SIG-M5 (cell line): ENCODE data around the gene GRID1.

ENCODE experiments used
- DNase-seq: peaks from one replicate; lab custom pipeline; 2025; lab: John Stamatoyannopoulos, UW

Gene GRID1

DNA sequence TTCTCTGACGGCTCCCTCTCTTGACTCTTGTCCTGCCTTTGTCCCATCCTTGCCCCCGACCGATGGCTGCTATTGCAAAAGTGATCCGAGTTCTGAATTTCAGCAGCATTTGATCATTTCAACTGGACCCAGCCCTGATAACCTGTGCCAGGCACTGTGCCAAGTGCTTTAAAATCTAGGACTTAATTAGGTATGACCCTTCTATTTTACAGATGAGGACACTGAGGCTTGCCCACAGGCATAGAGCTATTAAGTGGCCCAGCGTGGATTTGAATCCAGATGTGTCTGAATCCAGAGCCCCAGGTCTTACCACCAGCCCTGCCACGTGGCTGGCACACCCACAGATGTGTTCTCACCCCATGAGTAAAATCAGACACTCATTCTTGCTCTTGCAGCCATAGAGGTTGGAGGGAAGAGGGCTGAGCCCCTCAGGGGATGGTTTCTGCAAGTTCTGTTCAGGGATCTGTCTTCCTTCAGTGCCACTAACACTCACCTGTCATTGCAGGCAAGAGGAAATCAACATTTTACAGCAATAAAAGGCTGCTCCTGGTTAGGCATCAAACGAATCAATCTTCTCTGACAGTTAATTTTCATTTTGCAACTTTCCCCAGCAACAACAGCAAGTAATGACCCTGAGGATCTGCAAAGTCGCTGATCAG lies 101.2 kb downstream of the GRID1 start:
- no peak for DNase-seq

DNA sequence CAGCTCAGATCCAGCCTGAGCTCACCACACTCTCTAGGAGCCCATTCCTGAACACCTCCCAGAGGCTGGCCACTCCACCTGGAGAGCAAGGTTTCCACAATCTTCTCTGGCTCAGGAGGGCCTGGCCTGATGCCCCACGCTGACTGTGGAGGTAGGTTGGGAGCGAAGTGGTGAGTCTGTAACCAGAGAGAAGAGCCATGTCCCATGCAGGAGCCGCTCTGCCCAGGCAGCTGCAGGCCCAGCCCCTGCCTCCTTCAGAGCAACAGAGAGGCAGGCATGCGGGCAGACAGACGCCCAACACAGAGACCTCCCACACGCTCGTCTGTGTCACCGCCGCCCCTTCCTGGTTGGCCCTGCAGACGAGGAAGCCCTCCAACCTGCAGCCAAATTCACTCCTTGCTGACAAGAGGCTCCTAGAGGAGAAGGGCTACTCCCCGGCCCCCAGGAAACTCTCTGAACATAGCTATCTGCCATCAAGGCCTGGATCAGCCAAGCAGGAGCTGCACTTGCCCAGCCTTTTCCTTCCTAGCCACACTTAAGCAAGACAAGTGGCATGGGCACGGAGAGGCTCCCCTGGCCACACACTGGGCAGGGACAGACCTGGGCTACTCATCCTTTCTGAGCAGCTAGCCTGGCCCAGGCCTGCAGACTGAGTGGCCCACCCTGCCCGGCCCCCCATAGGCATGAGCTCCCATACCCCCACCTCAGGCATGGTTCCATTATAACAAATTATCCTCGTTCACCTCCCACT lies 101.9 kb downstream of the GRID1 start:
- DNase-seq, result no peak

DNA sequence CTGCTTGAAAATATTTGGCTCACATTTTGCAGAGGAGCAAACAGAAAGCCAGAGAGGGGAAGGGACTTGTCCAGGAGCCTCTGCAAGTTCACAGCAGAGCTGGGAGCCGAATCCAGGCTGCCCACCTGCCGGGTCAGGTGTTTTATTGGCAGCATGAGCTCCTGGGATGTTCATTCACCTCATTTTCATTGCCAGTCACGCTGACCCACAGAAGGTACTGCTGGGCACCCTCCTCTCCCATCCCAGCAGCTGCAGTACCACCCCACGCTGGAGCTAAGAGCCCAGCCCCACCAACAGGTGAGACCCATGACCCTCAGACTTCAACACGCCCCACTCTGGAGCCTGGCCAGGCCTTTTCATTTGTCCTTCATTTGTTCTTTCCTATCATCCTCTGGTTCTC lies 102.7 kb downstream of the GRID1 start:
- no peak for DNase-seq

DNA sequence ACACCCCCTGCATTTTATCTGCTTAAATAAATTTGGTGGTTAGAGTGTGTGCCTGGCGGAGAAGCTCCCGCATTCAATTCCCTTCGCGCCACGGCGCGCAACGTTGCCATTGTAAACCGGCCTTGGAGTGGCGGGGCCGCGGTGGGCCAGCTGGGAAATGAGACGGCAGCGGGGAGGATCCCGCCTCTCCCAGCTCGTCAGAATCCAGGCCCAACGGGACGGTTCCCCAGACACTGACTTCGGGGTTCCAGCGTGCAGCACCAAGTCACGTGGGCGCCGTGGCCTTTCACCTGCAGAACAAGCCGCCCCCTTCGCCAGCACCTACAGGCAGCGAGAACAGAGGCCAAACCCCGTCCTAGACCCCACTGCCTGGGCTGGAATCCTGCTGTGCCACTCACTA lies 103.4 kb downstream of the GRID1 start:
- DNase-seq, result no peak

DNA sequence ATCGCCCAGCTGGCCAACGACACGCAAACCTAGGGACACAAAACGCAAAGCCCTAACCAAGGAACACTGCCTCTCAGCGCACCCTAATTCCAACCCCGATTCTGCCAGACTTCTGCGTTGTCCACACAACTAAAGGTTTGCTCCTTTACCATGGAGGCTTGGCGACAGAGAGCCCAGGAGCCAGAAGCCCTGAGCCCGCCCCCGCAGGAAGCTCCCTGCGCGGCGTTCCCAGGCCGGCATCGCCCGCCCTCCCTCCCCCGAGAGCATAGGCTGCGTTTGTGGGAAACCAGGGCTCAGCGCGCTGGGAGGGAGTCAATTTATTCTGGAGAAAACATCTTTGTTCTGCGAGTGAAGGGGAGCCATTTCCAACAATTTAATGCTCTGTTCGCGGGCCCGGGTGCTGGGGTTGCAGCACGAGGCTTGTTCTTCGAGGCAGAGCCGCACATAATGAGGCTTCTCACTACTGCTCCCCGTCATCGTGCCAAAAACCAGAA lies 103.9 kb downstream of the GRID1 start:
- DNase-seq, result no peak

DNA sequence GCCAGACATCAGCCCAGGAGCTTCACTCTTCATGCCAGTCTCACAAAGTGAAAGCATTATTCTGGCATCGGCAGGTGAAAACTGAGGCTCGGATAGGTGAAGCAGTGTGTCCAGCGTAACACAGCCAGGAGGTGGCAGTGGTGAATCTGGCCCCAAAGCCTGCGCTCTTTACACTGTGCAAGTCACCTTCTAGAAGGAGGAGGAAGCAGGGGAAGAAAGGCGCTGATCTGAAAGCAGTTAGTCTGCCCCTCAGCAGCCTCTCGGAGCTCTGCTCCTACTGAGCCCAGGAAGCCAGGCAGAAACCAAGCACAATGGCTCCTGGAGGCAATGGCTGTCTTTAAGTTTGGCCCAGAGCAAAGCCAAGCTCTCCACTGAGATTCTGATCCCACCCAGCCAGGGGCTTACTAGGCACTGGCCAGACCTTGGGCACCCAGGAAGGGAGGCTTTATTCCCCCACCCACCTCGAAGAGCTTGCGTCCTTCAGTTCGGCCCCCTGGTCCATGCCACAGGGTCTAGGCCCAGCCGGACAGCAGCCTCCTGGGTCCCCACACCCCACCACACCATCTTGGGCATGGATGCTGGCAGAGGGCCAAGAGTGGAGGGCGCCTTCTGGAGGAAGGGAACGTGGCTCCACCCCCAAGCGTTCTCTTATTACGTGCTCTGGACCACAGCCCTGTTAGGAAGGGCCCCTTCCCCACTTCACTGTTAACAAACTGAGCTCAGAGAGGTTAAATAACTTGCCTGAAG lies 104.5 kb downstream of the GRID1 start:
- DNase-seq, result no peak

DNA sequence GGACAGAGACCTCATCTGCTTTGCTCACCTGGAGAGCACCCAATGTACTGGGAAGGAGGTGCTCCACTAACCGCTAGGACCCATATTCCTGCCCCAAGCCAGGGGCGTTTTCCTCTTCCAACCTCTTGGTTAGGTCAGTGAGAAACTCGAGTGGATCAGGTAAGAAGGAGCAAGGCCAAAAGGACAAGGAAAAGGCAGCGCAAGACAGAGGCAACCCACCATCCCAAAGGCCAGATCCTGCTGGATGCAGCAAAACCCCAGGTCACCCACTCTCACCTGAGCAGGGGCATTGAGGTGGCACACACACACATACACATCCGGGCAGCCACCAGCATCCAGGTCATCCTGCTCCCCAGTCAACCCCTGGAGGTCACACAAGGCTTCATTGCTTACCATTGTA lies 105.1 kb downstream of the GRID1 start:
- DNase-seq, result no peak

DNA sequence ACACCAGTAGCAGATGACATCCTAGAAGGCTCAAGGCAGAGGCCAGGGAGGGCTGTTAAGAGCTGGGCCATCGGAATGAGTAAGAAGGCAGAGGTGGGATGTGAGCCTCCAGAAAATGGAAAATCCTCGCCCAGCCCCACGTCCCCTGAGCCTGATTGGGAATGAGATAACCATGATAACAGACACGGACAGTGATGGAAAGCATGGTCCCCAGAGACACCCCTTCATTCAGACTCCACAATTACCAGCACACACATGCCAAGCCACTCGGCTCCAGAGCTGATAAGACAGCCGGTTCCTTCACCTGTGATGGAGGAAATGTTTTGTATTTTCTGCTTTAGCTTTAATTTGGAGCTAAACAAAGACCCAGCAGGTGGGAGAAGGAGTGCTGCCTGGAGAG lies 106.0 kb downstream of the GRID1 start:
- no peak for DNase-seq

DNA sequence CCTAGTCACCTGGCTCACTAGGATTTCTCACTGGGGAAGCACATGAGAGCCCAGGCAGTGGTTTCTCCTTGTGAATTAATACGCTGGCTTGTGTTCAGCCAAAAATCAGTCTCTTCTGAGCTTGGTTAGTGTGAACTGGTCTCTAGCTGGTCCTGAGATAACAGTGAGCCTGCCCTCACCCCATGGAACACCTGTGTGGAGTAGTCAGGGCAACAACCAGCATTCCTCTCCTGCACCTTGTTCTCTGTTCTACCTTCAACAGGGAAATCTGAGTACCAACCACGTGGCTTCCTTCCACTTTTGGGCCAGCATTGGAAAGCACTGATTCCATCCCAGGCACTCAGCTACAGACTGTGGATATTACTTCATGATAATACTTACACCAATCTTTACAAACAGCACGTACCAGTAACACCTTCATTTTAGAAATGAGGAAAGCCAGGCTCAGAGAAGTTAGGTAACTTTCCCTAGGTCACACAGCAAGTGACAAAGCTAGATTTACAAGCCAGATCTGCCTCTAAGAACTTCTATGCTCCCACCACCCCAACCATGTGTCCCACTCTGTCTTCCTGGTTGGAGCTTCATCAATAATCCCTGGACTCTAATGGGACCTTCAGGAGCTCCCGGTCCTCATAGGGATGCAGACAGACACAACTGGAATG lies 106.6 kb downstream of the GRID1 start:
- DNase-seq, result no peak

DNA sequence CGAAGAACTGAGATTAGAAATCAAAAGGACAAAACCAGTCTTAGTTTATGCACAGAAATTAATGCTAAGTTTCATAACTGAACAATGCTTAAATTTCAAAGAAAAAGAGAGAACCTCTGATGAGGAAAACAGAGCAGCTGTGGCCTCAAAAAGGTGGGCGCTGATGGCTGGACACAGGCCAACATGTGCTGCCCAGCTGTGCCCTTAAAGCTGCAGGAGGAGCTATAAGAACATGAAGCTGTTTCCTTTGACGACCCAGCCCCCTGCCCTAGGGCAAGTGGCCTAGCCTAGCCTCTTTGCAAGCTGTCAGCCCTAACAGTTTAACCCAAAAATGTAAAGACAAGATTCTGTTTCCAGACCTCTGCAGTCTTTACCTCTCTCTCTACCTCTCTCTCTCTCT lies 107.7 kb downstream of the GRID1 start:
- DNase-seq, result no peak

DNA sequence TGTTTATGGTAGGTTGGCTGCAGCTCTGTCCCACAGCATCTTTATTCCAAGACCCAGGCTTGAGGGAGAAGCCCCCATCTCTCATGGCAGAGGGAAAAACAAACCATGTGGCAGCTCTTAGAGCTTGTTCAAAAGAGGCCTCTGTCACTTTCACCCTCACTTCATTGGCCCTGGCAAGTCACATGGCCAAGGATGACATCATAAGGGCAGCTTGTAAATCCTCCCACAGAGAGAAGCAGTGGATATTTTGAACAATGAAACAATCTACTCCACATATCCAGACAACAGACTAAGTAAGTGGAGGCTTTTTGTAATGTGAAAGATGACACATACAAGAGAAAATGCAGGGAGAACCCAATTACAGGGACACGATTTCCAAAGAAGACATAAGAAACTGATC lies 108.1 kb downstream of the GRID1 start:
- DNase-seq, result no peak

DNA sequence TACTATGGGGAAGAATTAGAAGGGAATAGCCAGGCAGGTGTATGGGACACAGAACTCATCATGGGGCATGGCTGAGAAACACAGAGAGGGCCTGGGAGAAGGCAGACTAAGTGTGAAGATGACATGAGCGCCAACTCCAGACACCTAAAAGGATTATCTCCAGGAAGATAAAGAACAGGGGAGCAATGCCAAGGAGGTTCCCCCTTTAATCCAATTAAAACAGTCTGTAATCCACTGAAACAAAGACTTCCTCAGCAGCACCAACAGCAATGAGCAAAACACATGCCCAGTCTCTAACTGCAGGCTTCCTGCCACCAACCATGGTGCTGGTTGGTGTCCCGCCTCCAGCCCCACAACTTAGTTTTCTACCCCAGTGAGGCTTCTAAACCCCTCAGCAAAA lies 108.9 kb downstream of the GRID1 start:
- DNase-seq, result no peak

DNA sequence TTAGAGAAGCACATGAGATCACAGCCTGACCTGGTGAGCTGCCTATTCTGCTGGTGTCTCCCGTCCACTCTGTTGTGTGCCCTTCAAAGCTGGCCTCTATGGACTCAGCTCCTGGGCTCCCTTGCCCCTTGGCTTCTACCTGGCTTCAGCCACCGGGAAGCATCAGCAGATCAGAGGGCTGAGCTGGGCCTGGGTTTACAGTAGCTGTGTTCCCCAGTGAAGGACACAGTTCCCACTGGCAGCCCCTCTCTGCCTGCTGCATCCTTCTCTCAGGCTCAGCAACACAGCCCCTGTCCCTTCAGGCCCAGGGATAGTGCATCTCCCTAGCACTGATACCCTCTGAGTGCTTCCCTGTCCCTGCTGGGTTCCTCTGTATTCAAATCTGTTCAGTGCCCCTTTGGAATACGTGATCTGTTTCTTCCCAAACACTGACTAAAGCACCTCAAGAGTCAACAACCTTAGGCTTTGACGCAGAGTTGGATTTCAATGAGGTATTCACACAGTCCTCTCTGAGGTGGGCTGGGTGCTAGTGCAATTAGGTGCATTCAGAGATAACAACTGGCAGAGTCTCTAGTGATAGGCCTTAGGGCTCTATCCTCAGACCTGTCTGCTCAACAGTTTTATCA lies 109.8 kb downstream of the GRID1 start:
- no peak for DNase-seq

DNA sequence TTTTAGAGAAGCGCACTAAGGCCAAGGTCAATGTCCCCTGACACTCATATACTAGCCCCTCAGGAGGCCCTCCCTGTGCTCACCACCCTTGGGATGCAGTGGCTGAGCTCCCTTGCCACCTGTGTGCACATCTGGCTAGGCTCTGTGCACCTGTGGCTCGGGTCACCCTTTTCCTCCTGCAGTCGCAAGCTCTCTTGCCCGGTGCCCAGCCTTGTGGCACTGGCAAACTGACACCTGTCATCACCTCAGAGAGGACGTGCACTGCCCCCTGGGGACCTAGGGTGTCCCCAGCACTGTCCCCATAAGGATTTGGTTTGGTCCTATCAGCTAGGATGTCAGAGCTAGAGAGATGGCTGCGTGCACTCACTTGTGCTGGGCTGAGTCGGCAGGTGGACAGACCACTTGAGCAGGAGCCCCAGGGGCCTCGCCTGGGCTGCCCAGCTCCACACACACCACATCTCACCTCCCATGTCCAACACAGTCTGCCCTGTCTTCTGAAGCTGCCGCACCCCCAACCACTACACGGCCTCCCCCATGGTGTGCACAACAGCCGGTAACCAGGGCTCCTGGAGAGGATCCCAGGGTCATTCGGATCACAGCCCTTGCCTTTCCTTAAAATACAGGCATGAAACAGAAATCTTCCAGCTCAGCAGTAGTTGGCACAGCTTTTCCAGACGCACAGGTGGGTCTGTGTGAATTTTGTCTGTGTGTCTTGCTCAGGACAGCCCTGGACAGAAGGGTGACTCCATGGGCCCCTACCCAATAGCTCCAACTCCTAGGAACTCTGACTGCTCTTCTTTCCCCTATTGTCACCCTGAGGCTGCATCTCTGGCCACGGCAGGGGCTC lies 111.0 kb downstream of the GRID1 start:
- no peak for DNase-seq

DNA sequence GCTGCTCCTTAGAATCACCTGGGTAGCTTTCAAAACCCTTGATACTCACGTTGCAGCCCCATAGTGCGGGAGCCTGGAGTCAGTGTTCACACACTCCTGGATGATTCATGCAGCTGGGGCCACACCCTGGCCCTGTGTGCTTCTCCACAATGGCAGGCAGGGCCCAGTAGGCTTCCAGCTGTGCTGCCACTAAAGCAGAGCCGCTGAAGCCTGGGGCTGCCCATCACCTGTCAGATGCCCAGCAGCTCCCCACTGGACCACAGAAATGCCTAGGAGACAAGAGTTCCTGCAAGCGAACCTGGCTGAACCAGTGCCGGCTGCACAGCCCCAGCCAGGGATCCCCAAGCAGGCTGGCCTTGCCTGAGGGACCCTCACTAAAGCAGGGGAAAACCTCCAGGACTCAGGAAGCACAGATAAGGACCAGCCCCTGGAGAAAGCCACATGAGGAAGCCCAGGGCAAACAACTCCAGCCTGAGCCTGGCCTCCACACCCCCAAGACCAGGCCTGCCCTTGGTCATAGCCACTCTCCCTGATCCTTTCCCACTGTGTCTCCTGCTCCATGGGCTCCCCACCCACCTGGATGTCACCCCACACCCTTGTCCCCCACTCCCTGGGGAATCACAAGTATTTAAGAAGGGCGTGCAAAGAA lies 111.9 kb downstream of the GRID1 start:
- DNase-seq, result no peak

DNA sequence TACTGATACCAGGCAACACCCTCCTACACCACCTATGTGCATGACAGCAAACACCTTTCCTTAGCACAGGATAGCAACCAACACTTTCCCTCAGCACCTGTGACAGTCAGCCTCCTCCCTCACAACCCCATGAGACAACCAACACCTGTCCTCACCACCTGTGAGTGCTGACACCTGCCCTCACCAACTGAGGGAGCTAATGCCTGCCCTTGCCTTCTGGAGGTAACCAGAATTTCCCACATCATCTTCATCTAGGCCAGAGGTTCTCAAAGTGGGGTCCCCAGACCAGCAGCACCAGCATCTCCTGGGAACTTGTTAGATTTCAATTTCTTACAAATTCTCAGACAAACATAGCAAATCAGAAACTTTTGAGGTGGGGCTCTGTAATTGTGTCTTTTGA lies 112.5 kb downstream of the GRID1 start:
- no peak for DNase-seq

DNA sequence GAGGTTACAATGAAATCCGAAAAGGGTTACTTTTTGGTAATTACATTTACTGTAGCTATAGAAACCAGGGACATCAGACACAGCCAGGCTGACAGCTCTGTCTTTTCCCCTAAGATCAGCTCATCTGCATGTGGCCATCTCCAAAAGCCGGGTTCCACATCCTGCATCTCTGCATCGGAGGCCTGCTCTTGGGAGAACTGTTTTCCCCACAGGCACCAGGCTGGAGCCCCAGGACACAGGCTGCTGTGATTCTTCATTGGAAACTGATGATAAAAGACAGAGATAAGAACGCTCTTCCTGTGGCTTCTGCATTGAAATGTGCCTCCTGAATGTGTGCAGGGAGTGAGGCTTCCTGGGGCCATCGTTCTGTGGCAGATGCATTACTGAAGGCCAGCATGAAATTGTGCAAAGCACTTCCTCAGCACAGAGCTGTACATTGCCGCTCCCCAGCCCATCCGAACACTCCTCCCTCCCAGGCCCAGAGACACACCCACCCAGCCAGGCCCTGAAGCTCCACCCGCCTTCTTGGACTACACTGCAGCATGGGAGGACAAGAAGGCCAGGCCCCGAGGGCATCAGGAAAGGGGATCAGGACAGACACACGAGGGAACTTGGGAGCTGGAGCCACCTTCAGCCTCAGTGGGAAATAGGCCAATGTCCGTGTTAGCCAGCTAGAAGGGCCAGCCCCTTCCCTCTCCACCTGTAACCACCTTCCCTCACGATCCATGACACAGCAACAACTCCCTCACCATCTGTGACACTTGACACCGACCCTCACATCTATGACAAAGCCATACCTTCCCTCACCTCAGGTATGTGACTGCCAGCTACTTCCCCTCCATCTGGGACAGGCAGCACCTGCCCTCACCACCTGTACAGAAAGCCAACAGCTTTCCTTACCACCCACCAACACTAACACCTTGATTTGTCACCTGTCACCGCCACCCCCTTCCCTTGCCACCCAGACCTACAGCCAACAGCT lies 113.2 kb downstream of the GRID1 start:
- DNase-seq, result no peak

DNA sequence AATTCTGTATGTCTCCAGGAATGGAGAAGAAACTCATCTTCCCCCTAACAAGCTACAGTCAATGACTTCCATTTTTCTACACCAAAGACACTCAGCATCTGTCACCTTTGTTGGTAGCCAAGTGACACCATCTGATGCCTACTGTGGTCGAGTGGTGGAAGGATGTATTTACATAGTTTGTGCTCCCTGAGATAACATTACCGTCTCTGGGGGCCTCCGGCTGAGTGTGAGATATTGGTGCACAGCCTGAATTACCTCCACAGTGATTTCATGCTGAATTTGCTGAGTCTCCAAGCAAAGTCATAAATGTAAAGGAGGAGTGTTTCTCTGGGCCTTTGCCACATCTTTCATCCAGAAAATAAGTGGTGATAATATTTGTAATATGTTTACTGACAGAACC lies 114.0 kb downstream of the GRID1 start:
- DNase-seq, result no peak

DNA sequence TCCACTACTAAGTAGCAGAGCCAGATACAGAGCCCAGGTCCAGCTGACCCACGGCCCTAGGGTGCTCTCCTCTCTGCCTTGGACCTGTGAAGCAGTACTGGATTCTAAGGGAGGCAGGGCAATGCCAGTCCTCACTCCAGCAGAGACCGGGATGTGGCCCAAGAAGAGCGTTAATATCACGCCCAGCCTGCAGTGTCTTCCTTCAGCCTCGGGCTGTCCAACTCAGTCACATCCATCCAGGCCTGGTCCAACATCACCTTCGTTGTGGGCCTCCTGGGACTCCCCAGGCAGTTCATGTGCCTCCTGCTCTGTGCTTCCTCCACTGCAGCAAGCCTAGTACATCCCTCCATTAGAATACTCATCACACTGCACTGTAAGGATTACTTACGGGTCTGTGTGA lies 114.5 kb downstream of the GRID1 start:
- DNase-seq, result no peak
